Gastrocnemius medialis (tissue), 4 donors: Measurements from ENCODE around the gene ENPP1. TPM values are rescaled to one million over a fixed set of nuclear protein-coding genes. Genes with fewer than 3 reads are reported as not detected.

ENCODE experiments used
- ATAC-seq, 2 donors: fragments of 150-250 bp; one replicate each; pipeline ENCODE4 v1.9.1; 2016
- DNase-seq, 2 donors: peaks; one replicate each; pipeline ENCODE4 v3.0.0-alpha.2; 2019
- H3K27ac ChIP-seq, 4 donors: fragments of 200-600 bp; sonication (generic); 1 replicate in 1 of 4; 2 replicates in 3 of 4; pipeline ENCODE4 v1.5.1; 2016 to 2018; ENCODE audit warnings: mild to moderate bottlenecking in 2 of 4, moderate library complexity in 1 of 4
- H3K27me3 ChIP-seq, 3 donors: fragments of 200-600 bp; sonication (generic) in 2 of 3; 1 replicate in 1 of 3; 2 replicates in 2 of 3; pipeline versions ENCODE4 v1.5.1 to v1.6.0; 2016 to 2019; ENCODE audit warnings: mild to moderate bottlenecking in 1 of 3, moderate library complexity in 1 of 3
- H3K36me3 ChIP-seq, 2 donors: fragments of 200-600 bp; sonication (generic) in 1 of 2; one replicate each; pipeline ENCODE4 v1.5.1; 2017 to 2018
- H3K4me1 ChIP-seq, 2 donors: fragments of 200-600 bp; sonication (generic) in 1 of 2; one replicate each; pipeline ENCODE4 v1.5.1; 2016 to 2017; ENCODE audit warnings: mild to moderate bottlenecking in 2 of 2
- H3K4me3 ChIP-seq, 4 donors: fragments of 200-600 bp; sonication (generic) in 3 of 4; 1 replicate in 1 of 4; 2 replicates in 3 of 4; pipeline ENCODE4 v1.5.1; 2016 to 2019; ENCODE audit warnings: mild to moderate bottlenecking in 2 of 4
- H3K9me3 ChIP-seq, 3 donors: fragments of 200-600 bp; sonication (generic) in 2 of 3; 1 replicate in 1 of 3; 2 replicates in 2 of 3; pipeline ENCODE4 v1.5.1; 2016 to 2019
- POLR2A ChIP-seq, 2 donors: fragments of 450-650 bp; IDR thresholded peaks; one replicate each; pipeline ENCODE4 v1.6.1; 2017; ENCODE audit warnings: antibody characterized with exemption in 2 of 2, mild to moderate bottlenecking in 2 of 2, moderate library complexity in 2 of 2
- in situ Hi-C, 4 donors: fragments of 200-750 bp; cut with MboI; loops; one replicate each; pipeline versions ENCODE4 v1.15.0 to v1.8.0; 2017; ENCODE audit warnings: low sequenced_read_pairs in 4 of 4
- intact Hi-C: fragments of 100-400 bp; cut with DNase I; formaldehyde crosslinking; loops from one replicate; pipeline ENCODE4 v1.15.1; 2023; ENCODE audit warnings: low total_unique reads
- total RNA-seq, 4 donors: library from RNA; depleted of rRNA; stranded (reverse); fragments of >200 nt; gene quantifications; one replicate each; pipeline versions ENCODE4 v1.1.0 to v1.2.3, GENCODE V29; 2016
- TF ChIP-seq, protein P1 (sequence below), 5 experiments: fragments of 450-650 bp in 3 of 5; fragments of 200-600 bp in 2 of 5; sonication (generic) in 2 of 5; IDR thresholded peaks in 4 of 5; conservative IDR thresholded peaks in 1 of 5; 1 replicate in 4 of 5; 2 replicates in 1 of 5; pipeline ENCODE4 v1.5.1; 2016 to 2019; ENCODE audit warnings: antibody characterized with exemption in 5 of 5, mild to moderate bottlenecking in 3 of 5, moderate library complexity in 3 of 5

The ENPP1 gene
- total RNA-seq, 4 donors from 2014 or later: 3.1 to 5.0 (median 4.0) TPM

GRCh38 chr6:131846905-131847304, 39.1 kb downstream of the ENPP1 start:
- intact Hi-C loops: no loop called here
- Histone ChIP-seq H3K4me1 (no peaks in the 10 kb centered on the region), H3K27me3 (no peaks in the 10 kb centered on the region), H3K4me3 (no peak overlapping the region), H3K9me3 (no peaks in the 10 kb centered on the region), H3K36me3 (no peaks in the 10 kb centered on the region), H3K27ac (no peak overlapping the region)
- TF ChIP-seq, protein P1, sequence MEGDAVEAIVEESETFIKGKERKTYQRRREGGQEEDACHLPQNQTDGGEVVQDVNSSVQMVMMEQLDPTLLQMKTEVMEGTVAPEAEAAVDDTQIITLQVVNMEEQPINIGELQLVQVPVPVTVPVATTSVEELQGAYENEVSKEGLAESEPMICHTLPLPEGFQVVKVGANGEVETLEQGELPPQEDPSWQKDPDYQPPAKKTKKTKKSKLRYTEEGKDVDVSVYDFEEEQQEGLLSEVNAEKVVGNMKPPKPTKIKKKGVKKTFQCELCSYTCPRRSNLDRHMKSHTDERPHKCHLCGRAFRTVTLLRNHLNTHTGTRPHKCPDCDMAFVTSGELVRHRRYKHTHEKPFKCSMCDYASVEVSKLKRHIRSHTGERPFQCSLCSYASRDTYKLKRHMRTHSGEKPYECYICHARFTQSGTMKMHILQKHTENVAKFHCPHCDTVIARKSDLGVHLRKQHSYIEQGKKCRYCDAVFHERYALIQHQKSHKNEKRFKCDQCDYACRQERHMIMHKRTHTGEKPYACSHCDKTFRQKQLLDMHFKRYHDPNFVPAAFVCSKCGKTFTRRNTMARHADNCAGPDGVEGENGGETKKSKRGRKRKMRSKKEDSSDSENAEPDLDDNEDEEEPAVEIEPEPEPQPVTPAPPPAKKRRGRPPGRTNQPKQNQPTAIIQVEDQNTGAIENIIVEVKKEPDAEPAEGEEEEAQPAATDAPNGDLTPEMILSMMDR (IDR thresholded peaks at IDR 0.05 in 4 of 5, conservative IDR thresholded peaks at IDR 0.05 in 1 of 5): no peak
- no peak for TF ChIP-seq POLR2A (IDR thresholded peaks at IDR 0.05)
- DNase-seq (no peak), ATAC-seq (no peak)
- in situ Hi-C loops: no loop called here

- H3K27me3 ChIP-seq: no peaks in the 10 kb centered on the region
- H3K27ac ChIP-seq: no peak overlapping the region
- H3K36me3 ChIP-seq: no peaks in the 10 kb centered on the region
- ATAC-seq (no peak), DNase-seq (no peak)
- in situ Hi-C loops (no loop called here), intact Hi-C loops (no loop called here)
- H3K4me3 ChIP-seq: no peak overlapping the region
- no peaks in the 10 kb centered on the region for H3K9me3 ChIP-seq
- H3K4me1 ChIP-seq: no peaks in the 10 kb centered on the region
- no peak for TF ChIP-seq POLR2A (IDR thresholded peaks at IDR 0.05)
- TF ChIP-seq, protein P1 (IDR thresholded peaks at IDR 0.05 in 4 of 5, conservative IDR thresholded peaks at IDR 0.05 in 1 of 5): no peak
Measured at GRCh38 chr6:131849799-131850198, 42.0 kb downstream of the ENPP1 start.

DNA sequence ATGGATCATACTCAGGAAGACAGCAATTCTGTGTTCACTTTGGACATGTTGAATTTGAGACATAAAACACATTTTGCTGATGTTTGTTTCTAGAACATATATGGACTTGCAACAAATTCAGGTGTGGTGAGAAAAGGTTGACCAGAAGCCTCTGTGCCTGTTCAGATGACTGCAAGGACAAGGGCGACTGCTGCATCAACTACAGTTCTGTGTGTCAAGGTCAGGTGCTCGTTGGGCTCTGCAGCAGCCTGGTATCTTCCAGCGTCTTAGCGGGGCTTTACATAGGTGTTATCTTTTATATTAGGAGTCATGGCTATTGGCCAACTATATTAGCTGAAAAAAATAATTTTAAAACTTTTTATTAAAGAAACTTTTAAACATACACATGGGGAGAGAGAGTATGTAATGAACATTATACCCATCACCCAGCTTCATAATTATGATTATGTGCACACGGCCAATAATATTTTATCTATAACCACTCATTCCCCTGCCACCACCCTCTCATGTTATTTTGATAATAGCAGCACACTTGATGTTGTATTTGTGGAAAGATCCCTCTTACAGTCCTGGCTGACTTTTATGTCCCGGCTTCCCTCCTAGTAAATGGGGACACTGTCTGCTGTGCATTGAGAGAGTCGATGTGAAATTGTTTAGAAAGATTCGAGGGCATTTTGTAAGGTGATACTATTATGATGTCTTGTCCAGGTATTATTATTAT, 43.4 kb downstream of the ENPP1 start:
- in situ Hi-C loops (no loop called here), intact Hi-C loops (no loop called here)
- H3K4me1 ChIP-seq: no peaks in the 10 kb centered on the region
- H3K9me3 ChIP-seq: no peaks in the 10 kb centered on the region
- DNase-seq (no peak), ATAC-seq (no peak)
- no peaks in the 10 kb centered on the region for H3K27me3 ChIP-seq
- no peak overlapping the region for H3K27ac ChIP-seq
- TF ChIP-seq, protein P1 (IDR thresholded peaks at IDR 0.05 in 4 of 5, conservative IDR thresholded peaks at IDR 0.05 in 1 of 5): no peak
- TF ChIP-seq POLR2A (IDR thresholded peaks at IDR 0.05): no peak
- H3K36me3 ChIP-seq: no peaks in the 10 kb centered on the region
- no peak overlapping the region for H3K4me3 ChIP-seq

DNA sequence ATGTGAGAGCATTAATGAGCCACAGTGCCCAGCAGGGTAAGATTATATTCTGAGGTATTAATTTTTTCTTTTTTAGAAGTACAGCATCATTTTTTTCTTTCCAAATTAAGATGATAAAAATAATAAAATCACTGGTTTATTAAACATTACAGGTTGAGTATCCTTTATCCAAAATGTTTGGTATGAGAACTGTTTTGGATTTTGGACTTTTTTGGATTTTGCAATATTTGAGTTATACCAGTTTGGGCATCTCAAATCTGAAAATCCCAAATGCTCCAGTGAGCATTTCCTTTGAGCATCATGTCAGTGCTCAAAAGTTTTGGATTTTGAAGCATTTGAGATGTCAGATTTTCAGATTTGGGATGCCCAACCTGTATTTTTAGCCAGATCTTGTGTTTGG, 44.4 kb downstream of the ENPP1 start:
- no peaks in the 10 kb centered on the region for H3K9me3 ChIP-seq
- H3K4me1 ChIP-seq: no peaks in the 10 kb centered on the region
- intact Hi-C loops: no loop called here
- no peak overlapping the region for H3K4me3 ChIP-seq
- H3K27me3 ChIP-seq: no peaks in the 10 kb centered on the region
- DNase-seq (no peak), ATAC-seq (no peak)
- TF ChIP-seq POLR2A (IDR thresholded peaks at IDR 0.05): no peak
- TF ChIP-seq, protein P1 (IDR thresholded peaks at IDR 0.05 in 4 of 5, conservative IDR thresholded peaks at IDR 0.05 in 1 of 5): no peak
- no peaks in the 10 kb centered on the region for H3K36me3 ChIP-seq
- H3K27ac ChIP-seq: no peak overlapping the region
- in situ Hi-C loops: no loop called here

DNA sequence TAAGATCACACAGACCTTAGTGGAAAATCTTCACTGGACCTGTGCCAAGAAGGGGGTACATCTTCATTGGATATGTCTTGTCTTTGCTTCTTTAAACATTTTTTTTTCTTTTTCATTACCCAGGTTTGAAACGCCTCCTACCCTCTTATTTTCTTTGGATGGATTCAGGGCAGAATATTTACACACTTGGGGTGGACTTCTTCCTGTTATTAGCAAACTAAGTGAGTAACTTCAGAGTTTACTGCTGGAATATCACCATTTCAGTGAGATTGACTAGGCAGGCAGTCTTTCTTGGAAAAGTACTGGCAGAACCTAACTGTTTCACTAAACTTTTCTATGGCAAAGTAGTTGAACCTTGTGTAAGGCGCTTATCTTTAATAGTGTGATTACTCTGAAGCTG, 47.0 kb downstream of the ENPP1 start:
- no peak for DNase-seq
- in situ Hi-C loops: no loop called here
- intact Hi-C loops: no loop called here

More for the DNA sequence above, 47.0 kb downstream of the ENPP1 start:
- ATAC-seq: no peak
- Histone ChIP-seq H3K36me3 (no peaks in the 10 kb centered on the region), H3K27ac (no peak overlapping the region), H3K9me3 (no peaks in the 10 kb centered on the region), H3K4me1 (no peaks in the 10 kb centered on the region), H3K4me3 (no peak overlapping the region), H3K27me3 (no peaks in the 10 kb centered on the region)
- no peak for TF ChIP-seq POLR2A (IDR thresholded peaks at IDR 0.05)
- TF ChIP-seq, protein P1 (IDR thresholded peaks at IDR 0.05 in 4 of 5, conservative IDR thresholded peaks at IDR 0.05 in 1 of 5): no peak
